ENCODE results near the gene LDLRAD2. TPM values are rescaled to one million over a fixed set of nuclear protein-coding genes. Genes with fewer than 3 reads are reported as not detected.

Gene LDLRAD2
- total RNA-seq, 1 experiment from 2014 or later, result 1.0 TPM

DNA sequence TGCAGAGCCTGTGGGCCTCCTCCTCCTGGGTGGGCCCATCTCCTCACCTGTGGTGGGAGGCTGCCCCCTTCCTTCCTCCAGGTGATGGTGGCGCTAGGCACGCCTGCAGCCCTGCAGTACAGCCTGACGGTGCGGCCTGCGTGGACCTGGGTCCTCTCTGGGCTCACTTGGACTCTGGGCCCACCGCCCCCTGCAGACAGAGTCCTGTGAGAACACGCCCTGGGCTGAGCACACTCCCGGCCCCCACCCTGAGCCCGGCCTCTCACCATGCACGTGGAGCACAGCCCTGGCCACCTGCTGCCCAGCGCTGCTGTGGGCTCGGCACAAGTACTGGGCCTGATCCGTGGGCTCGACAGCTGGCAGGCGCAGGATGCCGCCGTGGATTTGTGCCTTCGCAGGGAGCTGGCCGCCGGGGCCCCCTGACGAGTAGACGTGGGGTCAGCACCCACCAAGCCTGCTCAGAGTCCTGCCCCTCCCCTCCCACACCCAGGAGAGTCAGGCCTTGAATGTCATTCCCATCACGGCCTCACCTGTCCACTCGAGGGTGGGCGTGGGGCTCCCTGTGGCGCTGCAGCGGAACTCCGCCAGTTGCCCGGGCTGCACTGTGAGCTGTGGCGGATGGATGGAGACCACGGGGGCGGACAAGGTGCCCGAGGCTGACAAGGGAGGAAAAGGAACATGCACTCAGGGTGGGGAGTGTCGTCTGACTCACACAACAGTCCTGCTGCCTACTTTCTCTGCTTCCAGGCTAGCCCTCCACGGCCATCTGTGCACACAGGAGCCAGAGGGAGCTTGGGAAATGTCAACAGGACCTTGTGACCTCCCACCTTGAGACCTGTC, 43.4 kb downstream of the LDLRAD2 start:
- Mint-ChIP-seq H3K36me3 (ENCODE audit: insufficient read depth in 1 of 3, low read depth in 3 of 3) (peaks cover 10 to 62% (median 59%) of the 10 kb centered on the region in 3 experiments; a peak in 6 of 7 replicates), H3K9me3 (no peaks in the 10 kb centered on the region), H3K4me1 (no peaks in the 10 kb centered on the region), H3K27me3 (ENCODE audit: low read depth) (no peaks in the 10 kb centered on the region), H3K27ac (peak overlapping the region in 1 of 3 experiments; percentile 83; a peak in 1 of 7 replicates), H3K4me3 (no peak overlapping the region)
- TF ChIP-seq, protein P1, sequence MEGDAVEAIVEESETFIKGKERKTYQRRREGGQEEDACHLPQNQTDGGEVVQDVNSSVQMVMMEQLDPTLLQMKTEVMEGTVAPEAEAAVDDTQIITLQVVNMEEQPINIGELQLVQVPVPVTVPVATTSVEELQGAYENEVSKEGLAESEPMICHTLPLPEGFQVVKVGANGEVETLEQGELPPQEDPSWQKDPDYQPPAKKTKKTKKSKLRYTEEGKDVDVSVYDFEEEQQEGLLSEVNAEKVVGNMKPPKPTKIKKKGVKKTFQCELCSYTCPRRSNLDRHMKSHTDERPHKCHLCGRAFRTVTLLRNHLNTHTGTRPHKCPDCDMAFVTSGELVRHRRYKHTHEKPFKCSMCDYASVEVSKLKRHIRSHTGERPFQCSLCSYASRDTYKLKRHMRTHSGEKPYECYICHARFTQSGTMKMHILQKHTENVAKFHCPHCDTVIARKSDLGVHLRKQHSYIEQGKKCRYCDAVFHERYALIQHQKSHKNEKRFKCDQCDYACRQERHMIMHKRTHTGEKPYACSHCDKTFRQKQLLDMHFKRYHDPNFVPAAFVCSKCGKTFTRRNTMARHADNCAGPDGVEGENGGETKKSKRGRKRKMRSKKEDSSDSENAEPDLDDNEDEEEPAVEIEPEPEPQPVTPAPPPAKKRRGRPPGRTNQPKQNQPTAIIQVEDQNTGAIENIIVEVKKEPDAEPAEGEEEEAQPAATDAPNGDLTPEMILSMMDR (conservative IDR thresholded peaks at IDR 0.05), result no peak
- Histone ChIP-seq H3K27me3 (ENCODE audit: insufficient read depth, low read length) (no peaks in the 10 kb centered on the region), H3K4me2 (ENCODE audit: insufficient read depth, insufficient read length, low read length) (no peak overlapping the region), H3K4me1 (ENCODE audit: insufficient read depth, low read length) (no peaks in the 10 kb centered on the region), H3K9me3 (ENCODE audit: control insufficient read depth, low read depth, low read length) (no peaks in the 10 kb centered on the region), H2BK20ac (ENCODE audit: low read depth, low read length, poor library complexity, severe bottlenecking) (no peak overlapping the region), H2BK120ac (ENCODE audit: low read depth, low read length, poor library complexity, severe bottlenecking) (no peak overlapping the region), H2AK5ac (ENCODE audit: insufficient read length, low read length) (no peak overlapping the region), H3K18ac (ENCODE audit: insufficient read length, low read depth, low read length) (no peak overlapping the region), H4K91ac (ENCODE audit: insufficient read length, low read depth, low read length) (no peak overlapping the region), H3K14ac (ENCODE audit: insufficient read depth, low read length) (no peak overlapping the region), H4K20me1 (ENCODE audit: control insufficient read depth, insufficient read depth, insufficient read length) (no peaks in the 10 kb centered on the region), H3K4ac (ENCODE audit: low read depth, low read length) (no peak overlapping the region), H3K79me1 (ENCODE audit: insufficient read depth, low read depth, low read length, poor library complexity, severe bottlenecking) (no peaks in the 10 kb centered on the region), H3K23me2 (ENCODE audit: insufficient read length, low read depth, low read length, poor library complexity, severe bottlenecking) (no peaks in the 10 kb centered on the region), H2BK5ac (ENCODE audit: insufficient read length, low read length) (no peak overlapping the region), H4K5ac (ENCODE audit: insufficient read length, low read depth, low read length) (no peak overlapping the region), H2BK15ac (ENCODE audit: low read depth, low read length) (no peak overlapping the region), H3K79me2 (ENCODE audit: insufficient read depth, low read length) (no peaks in the 10 kb centered on the region), H3T11ph (ENCODE audit: low read length) (no peak overlapping the region), H2AFZ (ENCODE audit: low read length) (no peak overlapping the region), H2BK12ac (ENCODE audit: insufficient read length, low read depth, low read length) (no peak overlapping the region), H3K56ac (ENCODE audit: insufficient read length, low read depth, low read length) (no peak overlapping the region), H3K9ac (ENCODE audit: extremely low read depth, insufficient read length, low read length) (no peak overlapping the region), H3K23ac (ENCODE audit: insufficient read length, low read depth, low read length) (no peak overlapping the region), H4K8ac (replicated peaks; ENCODE audit: insufficient read length, low read depth, low read length) (no peak overlapping the region), H3K27ac (ENCODE audit: insufficient read length, low read depth, low read length) (no peak overlapping the region)
- no peak for DNase-seq
- WGBS (ENCODE audit: extremely low coverage, insufficient read length, low lambda C conversion rate), result no CpG with 5 or more reads among the region's 35 CpGs
